Trophoblast cell (in vitro differentiated cells and primary cell): ENCODE data around the gene NFATC1.

Source experiments
- DNase-seq, 2 donors: peaks; one replicate each; pipeline ENCODE4 v3.0.0-alpha.2; 2016
- H2AFZ ChIP-seq: 2 replicates; pipeline ENCODE4 v1.6.1; 2013; ENCODE audit warnings: low read length, moderate library complexity, mild to moderate bottlenecking; ENCODE audit not compliant: insufficient read depth, poor library complexity
- H2AK5ac ChIP-seq: 2 replicates; pipeline ENCODE4 v1.6.1; 2013; ENCODE audit warnings: mild to moderate bottlenecking, low read length
- H2BK120ac ChIP-seq: 2 replicates; pipeline ENCODE4 v1.6.1; 2013; ENCODE audit warnings: low read length, mild to moderate bottlenecking, moderate library complexity; ENCODE audit not compliant: insufficient read depth, poor library complexity
- H2BK12ac ChIP-seq: 2 replicates; pipeline ENCODE4 v1.6.1; 2013; ENCODE audit warnings: mild to moderate bottlenecking, low read length, moderate library complexity
- H2BK5ac ChIP-seq: 2 replicates; pipeline ENCODE4 v1.6.1; 2013; ENCODE audit warnings: low read length, low read depth, moderate library complexity, mild to moderate bottlenecking; ENCODE audit not compliant: poor library complexity
- H3K14ac ChIP-seq: 2 replicates; pipeline ENCODE4 v1.6.1; 2013; ENCODE audit warnings: mild to moderate bottlenecking, low read length
- H3K18ac ChIP-seq: 2 replicates; pipeline ENCODE4 v1.6.1; 2013; ENCODE audit warnings: mild to moderate bottlenecking, low read length
- H3K23ac ChIP-seq: 2 replicates; pipeline ENCODE4 v1.6.1; 2013; ENCODE audit warnings: low read length
- H3K27ac ChIP-seq: 2 replicates; pipeline ENCODE4 v1.5.1; 2013; ENCODE audit warnings: low read depth, mild to moderate bottlenecking, inconsistent platforms, low read length, moderate library complexity
- H3K27me3 ChIP-seq: 2 replicates; pipeline ENCODE4 v1.6.1; 2013; ENCODE audit warnings: inconsistent platforms, mild to moderate bottlenecking, low read length, moderate library complexity; ENCODE audit not compliant: insufficient read depth
- H3K36me3 ChIP-seq, 2 experiments: 1 replicate in 1 of 2; 2 replicates in 1 of 2; pipeline ENCODE4 v1.6.1; 2013; ENCODE audit warnings: low read length in 2 of 2, mild to moderate bottlenecking in 2 of 2, moderate library complexity in 1 of 2; ENCODE audit not compliant: insufficient read depth in 2 of 2, control insufficient read depth in 1 of 2
- H3K4ac ChIP-seq: 2 replicates; pipeline ENCODE4 v1.6.1; 2013; ENCODE audit warnings: low read depth, mild to moderate bottlenecking, low read length, moderate library complexity
- H3K4me1 ChIP-seq, 2 experiments: 1 replicate in 1 of 2; 2 replicates in 1 of 2; pipeline ENCODE4 v1.6.1; 2013; ENCODE audit warnings: low read length in 2 of 2, mild to moderate bottlenecking in 2 of 2, moderate library complexity in 1 of 2; ENCODE audit not compliant: insufficient read depth in 2 of 2, control insufficient read depth in 1 of 2
- H3K4me2 ChIP-seq: 2 replicates; pipeline ENCODE4 v1.6.1; 2013; ENCODE audit warnings: inconsistent platforms, mild to moderate bottlenecking, low read length, moderate library complexity
- H3K4me3 ChIP-seq: 2 replicates; pipeline ENCODE4 v1.5.1; 2013; ENCODE audit warnings: mild to moderate bottlenecking, low read depth, low read length, inconsistent platforms
- H3K79me1 ChIP-seq: one replicate; pipeline ENCODE4 v1.6.1; 2013; ENCODE audit warnings: low read length
- H3K79me2 ChIP-seq: 2 replicates; pipeline ENCODE4 v1.6.1; 2013; ENCODE audit warnings: low read length, mild to moderate bottlenecking; ENCODE audit not compliant: control insufficient read depth, insufficient read depth, poor library complexity
- H3K9ac ChIP-seq: 2 replicates; pipeline ENCODE4 v1.6.1; 2013; ENCODE audit warnings: mild to moderate bottlenecking, low read length
- H3K9me3 ChIP-seq: 2 replicates; pipeline ENCODE4 v1.6.1; 2013; ENCODE audit warnings: low read depth, mild to moderate bottlenecking, control low read depth, inconsistent platforms, low read length; ENCODE audit not compliant: insufficient read depth
- H4K12ac ChIP-seq: 2 replicates; pipeline ENCODE4 v1.6.1; 2013; ENCODE audit warnings: low read depth, mild to moderate bottlenecking, low read length, moderate library complexity
- H4K8ac ChIP-seq: 2 replicates; pipeline ENCODE4 v1.6.1; 2013; ENCODE audit warnings: low read depth, mild to moderate bottlenecking, low read length, moderate library complexity
- H4K91ac ChIP-seq: one replicate; pipeline ENCODE4 v1.6.1; 2013; ENCODE audit warnings: low read depth, mild to moderate bottlenecking, low read length, moderate library complexity
- WGBS: extraction: QIAGEN DNeasy Blood & Tissue Kit; methylation state at CpG from one replicate; pipeline ENCODE4 v1.1.7; 2013; ENCODE audit warnings: missing lambda C conversion rate; ENCODE audit not compliant: insufficient read length, insufficient coverage; ENCODE audit errors: extremely low coverage; 5-methylcytosine and 5-hydroxymethylcytosine counted together

The NFATC1 gene

GRCh38 chr18:79410731-79411613, 15.2 kb downstream of the NFATC1 start:
- Histone ChIP-seq H3K36me3 (peaks cover 4 to 6% of the 10 kb centered on the region in 2 experiments), H3K23ac (no peak overlapping the region), H3K79me2 (no peaks in the 10 kb centered on the region), H3K9me3 (peaks cover 2% of the 10 kb centered on the region), H3K4ac (no peak overlapping the region), H3K27me3 (no peaks in the 10 kb centered on the region), H3K27ac (no peak overlapping the region), H2BK5ac (no peak overlapping the region), H2AK5ac (no peak overlapping the region), H2BK12ac (no peak overlapping the region), H3K4me2 (no peak overlapping the region), H3K4me3 (no peak overlapping the region), H2BK120ac (no peak overlapping the region), H4K12ac (no peak overlapping the region), H4K91ac (no peak overlapping the region), H4K8ac (no peak overlapping the region), H3K79me1 (no peaks in the 10 kb centered on the region), H3K14ac (no peak overlapping the region), H3K18ac (no peak overlapping the region), H3K9ac (no peak overlapping the region), H3K4me1 (peaks cover 9 to 10% of the 10 kb centered on the region in 2 experiments), H2AFZ (no peak overlapping the region)
- no CpG with 5 or more reads among the region's 84 CpGs for WGBS
- DNase-seq, result no peak

GRCh38 chr18:79411614-79412526, 16.1 kb downstream of the NFATC1 start:
- Histone ChIP-seq H2AK5ac (no peak overlapping the region), H2BK5ac (no peak overlapping the region), H3K4ac (no peak overlapping the region), H4K91ac (no peak overlapping the region), H3K4me1 (peaks cover 9 to 10% of the 10 kb centered on the region in 2 experiments), H3K36me3 (peaks cover 4 to 6% of the 10 kb centered on the region in 2 experiments), H3K9me3 (peaks cover 2% of the 10 kb centered on the region), H2BK12ac (no peak overlapping the region), H3K9ac (no peak overlapping the region), H2BK120ac (no peak overlapping the region), H3K4me3 (no peak overlapping the region), H3K4me2 (no peak overlapping the region), H4K8ac (no peak overlapping the region), H2AFZ (no peak overlapping the region), H3K23ac (no peak overlapping the region), H3K14ac (no peak overlapping the region), H3K79me2 (no peaks in the 10 kb centered on the region), H3K18ac (no peak overlapping the region), H3K79me1 (no peaks in the 10 kb centered on the region), H3K27ac (no peak overlapping the region), H4K12ac (no peak overlapping the region), H3K27me3 (no peaks in the 10 kb centered on the region)
- WGBS, result no CpG with 5 or more reads among the region's 47 CpGs
- no peak for DNase-seq

DNA sequence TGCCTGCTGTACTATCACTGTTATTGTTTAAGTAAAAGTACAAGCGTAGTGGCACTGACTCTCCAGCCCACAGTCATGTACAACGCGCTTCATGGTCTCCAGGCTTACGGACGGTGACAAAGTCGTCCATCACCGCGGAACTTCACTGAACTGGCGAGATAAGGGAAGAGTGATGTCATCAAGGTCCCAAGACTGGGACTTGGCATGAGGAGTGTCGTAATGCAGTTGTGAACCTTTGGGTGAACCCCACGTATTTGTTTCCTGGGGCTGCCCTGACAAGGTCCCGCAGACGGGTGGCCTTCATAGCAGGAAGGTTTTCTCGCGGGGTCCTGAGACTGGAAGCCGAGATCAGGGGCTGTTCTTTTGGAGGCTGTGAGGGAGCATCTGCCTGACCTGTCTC, 17.3 kb downstream of the NFATC1 start:
- H3K36me3 ChIP-seq, result peaks cover 4 to 6% of the 10 kb centered on the region in 2 experiments
- H3K9me3 ChIP-seq, result peaks cover 4% of the 10 kb centered on the region
- no peak overlapping the region for H2AK5ac ChIP-seq
- H3K27me3 ChIP-seq, result no peaks in the 10 kb centered on the region
- H4K91ac ChIP-seq, result no peak overlapping the region
- no peaks in the 10 kb centered on the region for H3K79me2 ChIP-seq
- no peak overlapping the region for H3K23ac ChIP-seq
- H4K8ac ChIP-seq, result no peak overlapping the region
- H2BK5ac ChIP-seq, result no peak overlapping the region
- no CpG with 5 or more reads among the region's 16 CpGs for WGBS
- no peak for DNase-seq
- no peak overlapping the region for H2AFZ ChIP-seq
- H3K4me3 ChIP-seq, result no peak overlapping the region
- no peak overlapping the region for H3K4me2 ChIP-seq
- H2BK12ac ChIP-seq, result no peak overlapping the region
- H3K18ac ChIP-seq, result no peak overlapping the region
- H3K27ac ChIP-seq, result no peak overlapping the region
- H3K4me1 ChIP-seq, result peaks cover 9 to 10% of the 10 kb centered on the region in 2 experiments
- no peak overlapping the region for H4K12ac ChIP-seq
- H3K79me1 ChIP-seq, result no peaks in the 10 kb centered on the region
- no peak overlapping the region for H2BK120ac ChIP-seq
- H3K4ac ChIP-seq, result no peak overlapping the region
- H3K9ac ChIP-seq, result no peak overlapping the region
- H3K14ac ChIP-seq, result no peak overlapping the region

DNA sequence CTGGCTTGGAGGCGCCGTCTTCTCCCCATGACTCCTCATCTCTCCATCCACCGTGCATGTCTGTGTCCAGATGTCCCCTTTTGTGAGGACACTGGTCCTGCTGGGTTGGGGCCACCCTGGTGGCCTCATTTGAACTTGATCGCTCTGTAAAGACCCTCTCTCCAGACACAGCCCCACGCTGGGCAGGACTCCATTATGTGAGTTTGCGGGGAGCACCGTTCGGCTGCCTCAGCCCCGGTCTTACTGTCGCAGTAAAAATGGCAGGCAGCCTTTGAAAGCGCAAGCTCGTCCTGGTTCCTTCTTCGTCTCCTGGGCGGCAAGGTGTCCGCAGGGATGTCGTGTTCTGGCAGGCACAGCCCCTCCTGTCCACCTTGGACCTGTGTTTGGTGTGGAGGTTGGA, 17.7 kb downstream of the NFATC1 start:
- Histone ChIP-seq H3K9me3 (peaks cover 5% of the 10 kb centered on the region), H2BK5ac (no peak overlapping the region), H3K4me1 (peaks cover 9 to 10% of the 10 kb centered on the region in 2 experiments), H3K36me3 (peaks cover 4 to 6% of the 10 kb centered on the region in 2 experiments), H3K79me2 (no peaks in the 10 kb centered on the region), H3K14ac (no peak overlapping the region), H3K9ac (no peak overlapping the region), H4K8ac (no peak overlapping the region), H3K4ac (no peak overlapping the region), H4K91ac (no peak overlapping the region), H2BK12ac (no peak overlapping the region), H3K79me1 (no peaks in the 10 kb centered on the region), H2AK5ac (no peak overlapping the region), H2BK120ac (no peak overlapping the region), H3K4me3 (no peak overlapping the region), H4K12ac (no peak overlapping the region), H3K4me2 (no peak overlapping the region), H3K27ac (no peak overlapping the region), H3K18ac (no peak overlapping the region), H3K23ac (no peak overlapping the region), H3K27me3 (no peaks in the 10 kb centered on the region), H2AFZ (no peak overlapping the region)
- WGBS, result no CpG with 5 or more reads among the region's 16 CpGs
- DNase-seq, result no peak
